ENCODE results near the gene LLGL1.

The LLGL1 gene

DNA sequence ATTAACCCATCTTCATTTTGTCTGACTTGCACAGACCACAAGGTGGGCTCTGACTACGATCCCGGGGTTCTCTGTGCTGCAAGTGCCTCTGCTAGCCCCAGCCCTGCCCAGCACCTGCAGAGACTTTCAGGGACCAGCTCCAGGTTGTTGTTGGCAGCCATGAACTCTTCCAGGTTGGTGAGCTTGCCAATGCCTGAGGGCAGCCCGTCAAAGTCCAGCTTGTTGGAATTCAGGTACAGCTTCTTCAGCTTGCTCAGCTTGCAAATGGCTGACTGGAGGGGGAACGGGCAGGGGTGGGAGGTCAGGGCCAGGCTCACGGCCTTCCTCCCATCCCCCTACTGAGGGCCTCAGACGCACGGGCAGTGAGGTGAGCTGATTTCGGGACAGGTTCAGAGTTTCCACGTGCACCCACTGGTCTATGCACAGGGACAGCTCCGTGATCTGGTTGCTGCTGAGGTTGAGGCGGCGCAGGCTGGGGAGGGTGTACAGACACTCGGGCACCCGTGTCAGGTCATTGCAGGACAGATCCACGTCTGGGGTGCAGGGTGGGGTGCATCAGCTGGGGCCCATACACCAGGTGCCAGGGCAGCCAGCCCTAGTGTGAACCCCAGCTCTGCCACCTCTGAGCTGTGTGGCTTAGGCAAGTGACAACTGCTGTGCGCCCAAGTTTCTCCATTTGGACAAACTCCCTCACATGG lies 27.9 kb downstream of the LLGL1 start:
- DNase-seq (ENCODE audit: low spot score) = no peak

DNA sequence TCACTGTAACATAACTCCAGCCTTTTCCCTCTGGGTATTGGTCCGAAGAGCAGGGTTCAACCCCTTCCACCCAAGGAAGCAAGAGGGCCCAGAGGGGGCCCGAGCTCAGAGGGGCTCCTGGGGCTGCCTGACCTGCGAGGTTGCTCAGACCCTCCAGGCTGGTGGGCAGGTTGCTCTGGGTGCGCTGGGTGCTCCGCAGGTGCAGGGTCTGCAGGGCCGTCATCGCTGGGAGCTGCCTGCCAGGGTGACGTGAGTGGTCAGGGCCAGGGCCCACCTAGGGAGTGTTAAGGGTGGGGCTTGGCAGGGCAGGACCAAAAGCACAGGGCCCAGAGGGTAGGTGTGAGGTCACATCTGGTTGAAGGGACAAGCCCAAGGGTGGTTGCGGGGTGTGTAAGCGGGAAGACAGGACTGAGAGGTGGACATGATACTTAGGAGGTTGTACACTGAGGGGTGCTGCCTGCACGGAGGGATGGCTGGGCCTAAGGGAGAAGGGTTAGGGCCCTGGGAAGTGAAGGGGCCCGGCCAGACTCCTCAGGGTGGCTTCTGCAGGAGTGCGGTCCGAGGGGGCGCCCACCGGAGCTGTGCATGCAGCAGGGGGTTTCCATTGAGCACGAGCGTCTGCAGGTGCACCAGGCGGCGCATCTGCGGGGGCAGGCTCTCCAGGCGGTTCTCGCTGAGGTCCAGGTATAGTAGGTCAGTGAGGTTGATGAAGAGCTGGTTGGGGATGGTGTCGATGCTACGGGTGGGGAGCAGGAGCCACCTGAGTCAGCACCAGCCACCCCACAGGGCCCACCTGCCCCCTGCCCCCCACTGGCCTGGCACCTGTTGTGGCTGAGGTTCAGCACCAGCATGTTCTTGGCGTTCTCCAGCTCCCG lies 28.7 kb downstream of the LLGL1 start:
- no peak for DNase-seq (ENCODE audit: low spot score)

DNA sequence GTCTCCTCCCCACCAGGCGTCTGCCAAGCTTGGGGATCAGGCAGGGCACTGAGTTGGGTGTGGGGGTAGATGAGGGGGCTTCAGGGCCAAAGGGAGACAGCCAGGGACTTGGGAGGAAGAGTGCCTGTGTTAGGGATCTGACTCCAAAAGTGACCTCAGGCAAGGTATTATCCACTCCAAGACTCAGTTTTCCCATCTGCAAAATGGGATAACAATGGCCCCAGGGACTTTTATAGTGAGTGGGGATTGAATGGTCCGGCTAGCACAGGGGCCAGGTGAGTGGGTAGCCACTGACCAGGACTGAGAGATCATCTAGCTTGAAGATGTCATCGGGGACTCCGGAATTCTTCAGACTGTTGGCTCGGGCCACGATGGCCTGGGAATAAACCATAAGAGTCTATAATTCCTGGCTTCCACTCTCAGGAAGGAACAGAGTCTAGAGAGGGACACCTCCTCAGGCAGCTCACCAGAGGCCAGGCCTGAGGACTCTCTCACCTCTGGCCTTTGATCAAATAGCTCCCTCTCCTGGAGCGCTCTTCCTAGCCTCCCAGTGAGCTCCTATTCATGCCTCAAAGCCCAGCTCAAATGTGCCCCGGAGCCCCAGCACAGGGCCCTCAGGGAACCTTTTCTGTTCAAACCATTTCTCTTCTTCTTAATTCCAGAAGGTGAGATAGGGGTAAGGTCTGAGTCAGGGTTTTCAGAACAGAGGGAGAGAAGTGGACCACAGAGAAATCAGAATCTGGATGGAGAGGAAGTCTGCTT lies 29.6 kb downstream of the LLGL1 start:
- no peak for DNase-seq (ENCODE audit: low spot score)

DNA sequence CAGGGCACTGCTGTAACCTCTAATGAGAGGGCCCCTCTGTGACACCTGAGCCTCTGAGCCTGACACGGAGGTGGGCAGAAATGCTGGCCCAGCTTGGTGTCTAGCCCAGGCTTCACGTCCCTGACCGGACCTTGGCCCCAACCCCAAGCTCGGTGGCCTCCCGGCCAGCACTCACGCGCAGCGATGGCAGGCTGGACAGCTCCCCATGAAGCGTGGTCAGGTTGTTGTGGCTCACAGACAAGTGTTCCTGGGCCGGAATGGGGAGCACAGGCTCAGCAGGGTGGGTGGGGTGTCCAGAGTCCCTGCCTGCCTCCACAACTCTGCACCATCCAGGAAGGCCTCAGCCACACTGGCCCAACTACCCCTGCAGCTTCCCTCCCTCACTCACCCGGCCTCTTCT lies 30.9 kb downstream of the LLGL1 start:
- no peak for DNase-seq (ENCODE audit: low spot score)

DNA sequence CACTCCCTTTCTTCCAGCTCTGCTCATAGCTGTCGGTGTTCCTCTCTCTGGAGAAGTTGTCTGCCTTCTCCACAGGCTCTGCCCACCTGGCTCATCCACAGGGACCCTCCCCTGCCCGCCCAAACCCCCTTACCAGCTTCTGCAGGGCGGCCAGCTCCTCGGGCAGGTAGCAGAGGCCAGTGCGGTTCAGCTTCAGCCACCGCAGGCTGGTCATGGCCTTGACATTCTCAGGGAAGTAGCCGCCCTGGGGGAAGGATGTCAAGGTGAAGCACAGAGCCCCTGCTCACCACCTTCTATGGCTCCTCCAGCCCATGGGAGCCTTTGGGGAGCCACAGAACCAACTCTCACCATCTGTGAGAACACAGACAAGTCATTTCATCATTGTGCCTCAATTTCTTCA lies 31.3 kb downstream of the LLGL1 start:
- DNase-seq (ENCODE audit: low spot score) = no peak

DNA sequence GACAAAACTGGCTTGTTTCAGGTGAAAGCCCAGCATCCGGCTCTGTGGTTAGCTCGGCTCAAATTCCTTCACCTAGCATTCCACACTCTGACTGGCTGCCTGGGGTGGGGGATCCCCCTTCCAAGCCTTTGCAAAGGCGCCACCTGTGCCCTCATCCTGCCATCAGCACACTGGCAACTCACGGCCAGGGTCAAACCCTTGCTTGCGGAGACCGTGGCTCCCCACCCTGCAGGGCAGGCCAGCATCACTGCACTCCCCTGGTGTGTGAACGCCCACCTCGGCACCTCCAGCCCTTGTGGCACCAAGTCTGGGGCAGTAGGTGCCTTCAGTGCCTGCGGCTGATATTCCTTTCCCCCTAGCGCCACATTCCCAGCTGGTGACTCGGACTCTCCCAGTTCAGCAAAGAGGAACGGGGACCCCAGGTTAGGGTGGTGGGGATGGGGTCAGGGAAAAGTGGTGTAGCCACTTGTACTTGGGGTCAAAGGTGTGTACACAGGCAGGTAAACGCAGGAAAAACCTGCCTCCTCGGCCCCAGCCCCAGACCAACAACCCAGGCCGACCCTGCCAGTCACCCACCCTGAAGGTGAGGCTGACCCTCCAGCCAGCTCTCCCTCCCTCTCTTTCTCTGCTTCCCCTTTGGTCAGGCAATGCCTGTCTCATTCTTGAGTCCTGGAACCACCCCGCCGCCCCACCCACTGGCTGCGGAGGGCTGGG lies 32.0 kb downstream of the LLGL1 start:
- DNase-seq (ENCODE audit: low spot score) = no peak

DNA sequence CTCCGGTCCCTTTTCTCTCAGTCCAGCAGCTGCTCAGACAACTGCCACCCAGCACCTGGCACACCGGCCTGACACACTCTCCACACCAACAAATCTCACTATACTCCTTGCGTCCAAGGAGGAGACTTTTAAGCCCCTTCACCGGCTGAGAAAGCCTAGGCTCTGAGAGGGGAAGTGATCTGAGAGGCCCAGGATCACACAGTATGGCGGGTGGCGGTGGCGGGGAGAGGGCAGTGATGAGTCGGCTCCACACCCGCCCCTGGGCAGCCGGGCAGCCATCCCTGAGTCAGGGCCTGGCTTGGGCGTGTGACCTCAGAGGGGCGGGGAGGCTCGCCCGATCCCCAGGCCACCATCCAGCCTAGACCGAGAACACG lies 32.5 kb downstream of the LLGL1 start:
- DNase-seq (ENCODE audit: low spot score) = peak; percentile 44

DNA sequence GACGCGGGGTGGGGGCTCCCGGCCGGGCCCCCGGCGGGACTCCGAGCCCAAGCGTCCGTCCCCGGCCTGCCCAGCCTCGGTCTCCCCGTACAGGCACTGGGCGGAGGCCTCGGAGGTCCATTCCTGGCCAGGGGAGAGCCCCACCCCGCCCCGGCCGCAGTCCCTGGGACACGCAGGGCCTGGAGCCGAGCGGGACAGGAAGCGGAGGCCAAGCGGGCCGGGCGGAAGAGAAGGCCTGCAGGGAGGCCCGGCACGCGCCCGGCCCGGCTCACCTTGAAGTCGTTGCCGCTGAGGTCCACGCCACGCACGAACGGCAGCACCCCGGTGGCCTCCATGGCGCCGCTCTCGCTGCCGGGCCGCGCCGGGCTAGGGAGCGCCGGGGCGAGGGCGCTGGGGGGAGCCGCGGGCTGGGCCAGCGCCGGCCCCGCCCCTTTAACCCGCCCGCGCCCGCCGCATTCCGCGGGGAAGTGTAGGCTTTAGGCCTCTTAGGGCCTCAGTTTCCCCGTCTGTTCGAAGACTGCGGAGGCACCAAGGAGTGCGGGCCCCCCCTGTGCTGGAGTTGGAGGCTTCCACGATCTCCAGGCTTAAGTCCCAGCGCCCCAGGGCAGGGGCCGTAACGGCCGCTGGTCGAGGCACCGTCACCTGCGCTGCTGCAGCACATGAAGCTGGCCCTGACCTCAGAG lies 33.1 kb downstream of the LLGL1 start, which contains the start of gene FLII:
Gene FLII, minus strand, starts transcription at position 383 of the 683 bp plus-strand sequence. Its CDS starts 48 bp downstream, at position 335.
- DNase-seq (ENCODE audit: low spot score) = peak; percentile 82

DNA sequence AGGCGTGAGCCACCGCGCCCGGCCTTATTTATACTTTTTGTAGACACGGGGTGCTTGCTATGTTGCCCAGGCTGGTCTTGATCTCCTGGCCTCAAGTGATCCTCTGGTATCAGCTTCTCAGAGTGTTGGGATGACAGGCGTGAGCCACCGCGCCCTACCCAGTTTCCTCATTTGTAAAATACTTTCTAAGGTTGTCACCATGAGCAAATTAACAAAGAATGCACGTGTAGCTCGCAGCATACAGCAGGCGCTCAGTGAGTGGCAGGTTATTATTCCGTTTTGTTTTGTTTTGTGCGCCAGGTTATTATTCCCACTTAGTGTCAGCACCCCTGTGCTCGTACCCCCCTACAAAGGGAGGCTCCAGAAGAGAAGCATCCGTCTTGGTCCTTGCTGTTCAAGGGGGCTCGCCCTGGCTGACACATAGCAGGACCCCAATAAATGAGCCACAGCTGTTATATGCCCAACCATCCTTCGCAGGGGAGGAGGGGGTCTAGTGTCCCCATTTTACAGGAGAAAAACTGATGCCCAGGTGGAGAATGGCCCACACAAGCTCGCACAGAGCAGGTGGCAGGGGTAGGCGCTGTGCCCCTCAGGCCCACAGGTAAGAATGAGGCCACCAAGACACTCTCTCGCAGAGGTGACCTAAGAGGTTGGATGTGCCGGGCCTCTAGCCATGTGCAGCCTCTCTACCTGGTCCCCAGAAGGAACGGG lies 34.3 kb downstream of the LLGL1 start:
- no peak for DNase-seq (ENCODE audit: low spot score)

DNA sequence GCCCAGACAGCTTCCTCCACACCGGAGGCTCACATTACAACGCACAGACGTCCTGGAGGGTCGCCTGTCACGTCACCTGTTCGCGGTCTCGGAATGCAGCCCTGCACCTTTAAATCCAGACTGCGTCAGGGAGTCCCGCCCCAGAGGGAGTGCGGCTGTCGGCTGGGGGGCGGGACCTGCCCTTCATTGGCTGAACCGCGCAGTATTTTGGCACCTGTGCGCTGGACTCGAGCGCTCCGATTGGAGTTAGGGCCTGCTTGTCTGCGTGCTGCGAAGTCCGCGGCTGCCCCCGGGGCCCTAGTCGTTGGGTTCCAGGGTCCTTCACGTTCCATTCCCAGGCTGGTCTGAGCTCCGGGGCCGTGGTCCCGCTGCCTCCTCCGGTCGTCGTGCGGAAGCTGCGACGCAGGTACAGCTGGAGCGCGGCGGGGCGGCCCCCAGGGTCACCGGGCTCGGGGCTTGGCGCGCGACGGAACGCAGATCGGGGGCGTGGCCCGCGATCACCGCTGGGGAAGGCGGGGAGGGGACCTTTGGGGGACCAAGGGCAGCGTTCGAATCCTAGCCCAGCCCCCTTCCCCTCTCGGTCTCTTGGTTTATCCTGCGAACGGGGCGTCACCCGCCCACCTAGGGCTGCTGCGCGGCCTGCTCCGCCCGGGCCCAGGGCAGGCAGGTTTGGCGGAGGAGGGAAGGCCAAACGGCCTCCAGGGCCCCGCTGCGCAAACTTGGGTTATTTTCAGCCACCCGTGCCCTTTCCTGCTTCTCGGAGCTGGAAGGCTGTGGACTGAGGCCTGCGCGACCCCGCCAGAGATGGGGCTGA lies 35.1 kb downstream of the LLGL1 start, which contains the start of gene MIEF2:
Gene MIEF2, plus strand, starts transcription at position 331 of the 814 bp plus-strand sequence. CDS start 2,059 bp downstream, outside the sequence.
- DNase-seq (ENCODE audit: low spot score) = peak; percentile 93

DNA sequence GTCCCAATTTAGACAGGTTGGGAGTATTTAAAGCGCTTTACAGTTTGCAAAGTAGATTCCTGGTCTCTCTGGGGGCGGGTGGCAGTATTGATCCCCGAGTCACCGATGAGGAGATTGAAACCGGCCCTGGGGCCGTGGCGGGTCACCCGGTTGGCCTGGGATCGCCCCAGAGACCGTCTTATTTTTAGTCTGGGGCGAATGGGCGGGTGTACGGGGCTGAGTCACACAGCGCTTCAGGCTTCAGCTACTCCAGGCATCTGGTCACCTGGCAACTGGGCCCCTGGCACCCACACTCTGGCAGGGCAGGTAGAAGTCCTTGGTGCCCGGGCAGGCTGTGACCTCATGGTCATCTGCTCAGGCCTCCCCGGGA lies 35.7 kb downstream of the LLGL1 start:
- DNase-seq (ENCODE audit: low spot score) = no peak

DNA sequence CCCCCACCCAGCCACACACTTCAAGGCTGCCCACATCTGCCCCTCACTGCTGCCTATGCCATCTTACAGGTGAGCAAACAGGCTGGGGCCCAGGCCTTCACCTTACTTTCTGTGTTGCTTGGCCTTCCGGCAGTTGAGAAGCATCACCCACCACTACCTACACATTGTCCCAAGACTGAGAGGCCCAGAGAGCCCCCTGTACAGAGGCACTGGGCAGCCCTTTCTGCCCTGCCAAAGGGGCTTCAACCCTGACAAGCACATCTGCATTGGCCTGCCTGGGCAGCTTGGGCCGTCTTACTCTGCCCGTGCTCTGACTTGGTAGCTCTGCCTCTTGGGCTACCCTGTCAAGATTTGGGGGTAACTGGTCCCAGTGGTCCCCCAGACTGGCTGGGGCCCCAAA lies 36.2 kb downstream of the LLGL1 start:
- no peak for DNase-seq (ENCODE audit: low spot score)

DNA sequence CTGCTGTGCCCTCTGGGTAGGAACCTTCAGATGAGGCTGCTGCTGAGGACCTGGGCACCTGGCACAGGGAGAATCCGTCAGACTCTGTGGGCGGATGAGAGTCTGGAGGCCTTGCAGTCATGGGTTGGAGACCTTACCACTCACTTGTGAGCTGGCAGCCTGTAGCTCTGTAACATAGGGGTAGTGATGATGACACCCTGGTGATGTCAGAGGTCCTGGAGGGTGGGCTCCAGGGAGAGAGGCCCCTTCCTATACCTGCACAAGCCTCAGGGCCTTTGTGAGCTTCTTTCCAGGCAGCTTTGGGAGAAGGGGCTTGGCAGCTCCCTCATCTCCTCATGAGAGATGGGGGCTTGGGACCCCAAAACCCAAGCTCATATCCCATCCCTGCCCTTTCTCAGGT lies 36.7 kb downstream of the LLGL1 start:
- no peak for DNase-seq (ENCODE audit: low spot score)

DNA sequence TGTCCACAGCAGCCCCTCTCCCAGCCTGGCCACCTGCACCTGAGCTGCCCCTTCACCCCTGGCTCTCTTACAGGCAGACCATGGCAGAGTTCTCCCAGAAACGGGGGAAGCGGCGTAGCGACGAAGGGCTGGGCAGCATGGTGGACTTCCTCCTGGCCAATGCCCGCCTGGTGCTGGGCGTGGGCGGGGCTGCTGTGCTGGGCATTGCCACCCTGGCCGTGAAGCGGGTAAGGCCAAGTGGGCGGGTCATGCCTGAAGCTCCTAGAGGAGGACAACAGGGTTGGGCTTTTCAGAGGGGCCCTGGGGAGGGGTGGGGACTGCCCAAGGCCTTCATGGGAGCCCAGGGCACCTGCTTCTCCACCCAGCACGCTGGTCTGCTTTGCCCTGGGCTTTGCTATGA lies 37.2 kb downstream of the LLGL1 start:
- DNase-seq (ENCODE audit: low spot score) = no peak

DNA sequence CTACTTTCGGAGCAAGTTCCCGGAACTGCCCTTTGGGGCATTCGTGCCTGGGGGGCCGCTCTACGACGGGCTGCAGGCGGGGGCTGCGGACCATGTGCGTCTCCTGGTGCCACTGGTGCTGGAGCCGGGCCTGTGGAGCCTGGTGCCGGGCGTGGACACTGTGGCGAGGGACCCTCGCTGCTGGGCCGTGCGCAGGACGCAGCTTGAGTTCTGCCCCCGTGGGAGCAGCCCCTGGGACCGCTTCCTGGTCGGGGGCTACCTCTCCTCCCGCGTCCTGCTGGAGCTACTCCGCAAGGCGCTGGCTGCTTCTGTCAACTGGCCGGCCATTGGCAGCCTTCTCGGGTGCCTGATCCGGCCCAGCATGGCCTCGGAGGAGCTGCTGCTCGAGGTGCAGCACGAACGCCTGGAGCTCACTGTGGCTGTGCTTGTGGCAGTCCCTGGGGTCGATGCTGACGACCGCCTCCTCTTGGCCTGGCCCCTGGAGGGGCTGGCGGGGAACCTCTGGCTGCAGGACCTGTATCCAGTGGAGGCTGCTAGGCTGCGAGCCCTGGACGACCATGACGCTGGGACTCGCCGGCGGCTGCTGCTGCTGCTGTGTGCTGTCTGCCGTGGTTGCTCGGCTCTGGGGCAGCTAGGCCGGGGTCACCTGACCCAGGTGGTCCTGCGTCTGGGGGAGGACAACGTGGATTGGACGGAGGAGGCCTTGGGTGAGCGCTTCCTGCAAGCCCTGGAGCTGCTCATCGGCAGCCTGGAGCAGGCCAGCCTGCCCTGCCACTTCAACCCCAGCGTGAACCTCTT lies 38.6 kb downstream of the LLGL1 start:
- no peak for DNase-seq (ENCODE audit: low spot score)

DNA sequence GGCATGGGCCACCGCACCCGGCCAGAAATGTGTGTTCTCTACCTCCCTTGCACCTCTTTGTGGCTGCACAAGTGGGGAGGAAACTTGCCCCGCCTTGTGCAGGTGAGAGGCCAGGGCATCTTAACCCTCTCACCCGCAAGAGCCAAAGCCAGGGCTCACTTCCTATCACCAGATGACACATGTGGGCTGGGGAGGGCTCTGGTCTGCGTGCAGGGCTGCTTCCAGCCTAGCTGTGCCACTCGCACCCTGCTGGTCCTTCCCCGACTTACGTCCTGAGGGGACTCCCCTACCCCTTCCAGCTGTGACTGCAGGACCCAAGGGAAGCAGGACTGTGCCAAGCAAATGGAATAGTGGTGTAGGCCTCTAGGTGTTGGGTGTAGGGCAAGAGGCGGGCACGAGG lies 41.9 kb downstream of the LLGL1 start:
- no peak for DNase-seq (ENCODE audit: low spot score)

DNA sequence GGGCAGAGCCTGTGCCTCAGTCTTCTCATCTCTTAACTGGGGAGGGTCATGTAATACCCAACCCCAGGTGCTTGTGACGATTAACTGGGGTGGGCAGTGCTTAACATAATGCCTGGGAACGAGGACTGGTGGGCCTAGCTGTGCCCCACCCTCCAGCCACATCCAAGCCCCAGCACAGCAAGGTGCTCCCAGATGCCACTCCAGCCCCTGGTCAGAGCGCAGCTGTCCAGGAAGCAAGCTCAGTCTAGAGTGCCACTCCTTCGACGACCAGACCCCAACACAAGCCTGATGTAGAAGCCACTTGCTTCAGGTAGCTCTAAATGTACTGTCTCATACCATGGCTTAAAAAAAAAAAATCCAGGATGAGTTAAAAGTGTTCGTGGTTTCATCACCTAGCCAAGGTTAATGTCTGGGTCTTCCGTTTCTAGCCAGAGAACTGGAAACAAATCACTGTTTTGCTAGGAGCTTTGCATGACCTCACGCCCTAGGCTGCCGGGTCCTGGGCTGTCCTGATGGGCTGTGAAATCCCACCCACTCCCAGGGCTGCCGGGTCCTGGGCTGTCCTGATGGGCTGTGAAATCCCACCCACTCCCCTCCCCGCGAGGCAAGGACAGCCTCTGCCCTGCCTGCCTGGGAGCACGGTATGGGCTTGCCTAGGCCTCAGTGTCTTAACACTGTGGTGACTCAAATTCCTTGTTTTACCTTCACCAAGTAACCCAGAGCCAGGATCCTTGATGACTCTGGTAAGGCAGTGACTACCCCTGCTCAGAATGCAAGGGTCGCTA lies 42.7 kb downstream of the LLGL1 start:
- DNase-seq (ENCODE audit: low spot score) = no peak

Data from D341Med (cell line).